Measurements from ENCODE around the gene TMC6.
"Not testable (repeated sequence)": the region's sequence is repeated elsewhere in the genome, so short reads cannot be mapped to it uniquely, and the experiment has no call there.

The TMC6 gene

DNA sequence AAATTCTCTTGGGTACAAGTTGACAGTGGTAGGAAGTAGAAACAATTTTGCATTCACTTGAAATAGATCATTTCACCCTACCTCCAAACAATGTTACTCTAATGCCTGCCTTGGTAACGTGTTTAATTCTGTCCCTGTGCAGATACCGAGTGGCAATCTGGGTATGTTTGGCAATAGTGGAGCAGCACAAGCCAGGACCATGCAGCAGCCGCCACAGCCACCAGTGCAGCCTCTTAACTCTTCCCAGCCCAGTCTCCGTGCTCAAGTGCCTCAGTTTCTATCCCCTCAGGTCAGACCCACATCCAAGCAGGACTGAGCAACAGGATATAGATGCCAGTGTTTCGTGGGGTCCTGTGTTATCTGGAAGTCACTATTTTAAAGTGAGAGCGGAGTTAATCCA is 49.3 kb downstream of the TMC6 start:
- DNase-seq (ENCODE audit: low read depth): no peak

DNA sequence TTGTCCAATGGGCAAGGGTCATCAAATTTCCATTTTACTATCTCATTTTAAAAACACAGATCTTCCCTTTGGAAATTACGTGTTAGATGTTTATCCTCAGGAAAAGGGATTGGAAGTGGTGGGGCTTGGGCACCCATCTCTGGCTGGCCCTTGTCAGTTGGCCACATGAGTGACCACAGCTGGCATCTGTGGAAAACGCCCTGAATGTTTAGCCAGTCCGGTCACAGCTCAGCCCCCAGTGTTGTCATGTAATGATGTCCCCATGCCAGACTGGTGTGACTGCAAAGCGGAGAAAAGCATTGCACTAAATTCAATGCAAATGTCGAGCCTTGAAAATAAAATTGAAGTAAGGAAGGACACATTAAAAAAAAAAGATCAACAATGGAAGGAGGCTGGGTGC is 53.0 kb downstream of the TMC6 start:
- DNase-seq (ENCODE audit: low read depth): no peak

DNA sequence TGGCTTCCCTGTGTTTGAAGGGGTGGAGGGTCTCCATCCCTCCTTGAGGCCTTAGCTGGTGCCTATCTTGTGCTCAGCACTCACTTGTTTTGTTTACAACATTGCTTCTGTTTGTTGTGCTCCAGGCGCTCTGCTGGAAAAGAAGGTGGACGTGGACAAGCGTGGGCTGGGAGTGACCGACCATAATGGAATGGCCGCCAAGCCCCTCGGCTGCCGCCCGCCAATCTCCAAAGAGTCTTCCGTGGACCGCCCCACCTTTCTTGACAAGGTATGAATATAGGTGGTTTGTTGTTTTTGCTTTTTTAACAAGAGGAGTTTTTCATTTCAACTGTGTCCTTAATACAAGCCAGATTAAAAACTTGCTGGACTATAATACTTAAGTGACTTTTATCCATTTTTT is 53.5 kb downstream of the TMC6 start:
- DNase-seq (ENCODE audit: low read depth): no peak

DNA sequence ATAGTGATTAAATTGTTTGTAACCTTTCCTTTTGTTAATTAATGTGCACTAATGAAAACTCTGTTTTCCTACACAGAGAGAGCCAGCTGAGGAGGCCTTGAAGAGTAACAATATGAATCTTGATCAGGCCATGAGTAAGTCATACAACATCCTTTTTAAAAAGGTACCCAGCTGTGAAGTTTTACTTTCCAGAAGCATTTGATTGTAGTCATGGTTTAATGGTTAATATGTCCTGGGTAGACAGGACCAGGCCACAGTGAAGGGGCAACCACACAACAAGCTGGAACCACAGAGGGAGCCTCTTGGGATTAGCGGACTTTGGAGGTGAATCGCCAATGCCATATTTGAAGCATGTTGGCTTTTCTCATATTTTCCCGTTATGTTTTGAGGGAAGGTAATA is 55.6 kb downstream of the TMC6 start:
- no peak for DNase-seq (ENCODE audit: low read depth)

DNA sequence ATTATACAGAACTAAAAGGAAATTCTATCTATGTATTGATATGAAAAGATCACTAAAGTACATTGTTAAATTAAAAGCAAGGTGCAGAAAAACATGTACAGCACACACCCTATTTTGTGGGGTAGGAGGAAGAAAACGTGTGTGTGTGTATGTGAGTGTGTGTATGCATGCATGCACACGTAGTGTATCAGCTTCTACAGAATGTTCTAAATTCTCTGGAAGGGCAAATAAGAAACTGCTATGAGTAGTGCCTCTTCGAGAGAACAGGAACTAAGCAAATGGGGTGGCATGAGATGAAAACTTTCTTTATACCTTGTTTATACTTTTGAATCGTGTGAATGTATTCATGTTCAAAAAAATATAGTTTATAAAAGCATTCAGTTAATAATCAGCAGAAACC is 58.9 kb downstream of the TMC6 start:
- DNase-seq (ENCODE audit: low read depth): no peak

DNA sequence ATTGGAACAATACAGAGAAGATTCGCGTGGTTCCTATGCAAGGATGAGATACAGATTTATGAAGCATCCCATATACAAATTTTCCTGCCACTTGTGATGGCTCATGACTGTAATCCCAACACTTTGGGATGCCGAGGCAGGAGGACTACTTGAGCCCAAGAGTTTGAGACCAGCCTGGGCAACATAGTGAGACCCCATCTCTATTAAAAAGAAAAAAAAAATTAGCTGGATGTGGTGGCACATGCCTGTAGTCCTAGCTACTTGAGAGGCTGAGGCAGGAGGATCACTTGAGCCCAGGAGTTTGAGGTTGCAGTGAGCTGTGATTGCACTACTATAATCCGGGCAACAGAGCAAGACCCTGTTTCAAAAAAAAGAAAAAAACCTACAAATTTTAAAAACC is 61.6 kb downstream of the TMC6 start:
- DNase-seq (ENCODE audit: low read depth): not testable (repeated sequence)

DNA sequence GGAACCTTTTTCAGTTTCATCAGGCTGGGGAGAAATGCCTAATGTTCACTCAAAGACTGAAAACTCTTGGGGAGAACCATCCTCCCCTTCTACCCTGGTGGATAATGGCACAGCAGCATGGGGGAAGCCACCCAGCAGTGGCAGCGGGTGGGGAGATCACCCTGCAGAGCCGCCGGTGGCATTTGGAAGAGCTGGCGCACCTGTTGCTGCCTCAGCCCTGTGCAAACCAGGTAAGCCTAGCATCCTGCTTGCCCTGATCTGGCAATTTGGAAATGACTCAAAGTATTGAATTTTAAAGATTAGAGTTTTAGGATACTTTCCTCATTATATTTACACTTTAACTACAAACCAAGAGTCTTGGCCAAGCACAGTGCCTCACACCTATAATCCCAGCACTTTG is 63.8 kb downstream of the TMC6 start:
- DNase-seq (ENCODE audit: low read depth): no peak

- no peak for DNase-seq (ENCODE audit: low read depth)
Measured at GRCh38 chr17:78063489-78063888, 65.1 kb downstream of the TMC6 start.

DNA sequence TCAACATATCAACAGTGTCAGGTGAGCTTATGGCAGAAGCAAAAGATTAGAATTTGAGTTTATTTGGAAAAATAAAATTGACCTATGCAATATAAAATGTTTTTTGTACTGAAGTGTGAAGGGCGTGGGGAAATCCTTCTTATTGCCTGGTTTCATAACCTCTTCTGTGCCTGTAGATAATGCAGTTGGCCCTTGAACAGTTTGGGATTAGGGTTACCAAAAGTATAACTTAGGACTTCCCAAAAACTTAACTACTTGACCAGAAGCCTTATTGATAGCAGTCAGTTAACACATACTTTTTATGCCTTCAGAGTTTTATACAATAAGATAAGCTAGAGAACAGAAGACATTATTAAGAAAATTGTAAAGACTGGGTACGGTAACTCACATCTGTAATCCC is 66.0 kb downstream of the TMC6 start:
- no peak for DNase-seq (ENCODE audit: low read depth)

Data from stimulated activated CD8-positive, alpha-beta memory T cell treated with anti-CD3 and anti-CD28 coated beads, Interleukin-4, amount 100 ng/mL, for 24 hours (primary cell).